HepG2 (cell line): Measurements from ENCODE around the gene FIZ1. TPM values are rescaled to one million over a fixed set of nuclear protein-coding genes. Genes with fewer than 3 reads are reported as not detected.

Experiments
- ATF1 ChIP-seq: IDR thresholded peaks from 2 replicates; pipeline ENCODE4 v1.6.1; 2016; ENCODE audit warnings: mild to moderate bottlenecking, control low read depth
- CREB1 ChIP-seq, 2 experiments: fragments of 450-650 bp in 1 of 2; IDR thresholded peaks; 2 replicates each; pipeline ENCODE4 v1.6.1; 2016 to 2017; ENCODE audit warnings: control low read depth in 1 of 2, mild to moderate bottlenecking in 1 of 2, missing compliant biosample characterization in 1 of 2, missing genetic modification characterization in 1 of 2
- FOSL2 ChIP-seq: sonication (generic); formaldehyde crosslinking; IDR thresholded peaks from 2 replicates; pipeline ENCODE4 v1.4.0; 2020; ENCODE audit warnings: missing genetic modification reagents
- HIVEP1 ChIP-seq: sonication (generic); formaldehyde crosslinking; IDR thresholded peaks from 2 replicates; pipeline ENCODE4 v1.4.0; 2020; ENCODE audit warnings: mild to moderate bottlenecking, missing genetic modification reagents
- HNF4A ChIP-seq: sonication (generic); formaldehyde crosslinking; IDR thresholded peaks from 2 replicates; pipeline ENCODE4 v1.4.0; 2020; ENCODE audit warnings: missing genetic modification reagents
- HOXA3 ChIP-seq: sonication (generic); formaldehyde crosslinking; IDR thresholded peaks from 2 replicates; pipeline ENCODE4 v1.5.0; 2020; ENCODE audit warnings: missing genetic modification reagents
- ISX ChIP-seq: sonication (generic); formaldehyde crosslinking; conservative IDR thresholded peaks from 2 replicates; pipeline ENCODE4 v1.5.0; 2020; ENCODE audit warnings: missing genetic modification reagents
- JARID2 ChIP-seq: sonication (generic); formaldehyde crosslinking; IDR thresholded peaks from 2 replicates; pipeline ENCODE4 v1.8.1; 2023; ENCODE audit warnings: missing genetic modification reagents, inconsistent platforms; ENCODE audit not compliant: insufficient replicate concordance
- KAT8 ChIP-seq: IDR thresholded peaks from 2 replicates; pipeline ENCODE4 v1.6.1; 2016; ENCODE audit warnings: missing genetic modification reagents, missing compliant biosample characterization
- RFX3 ChIP-seq: IDR thresholded peaks from 2 replicates; pipeline ENCODE4 v1.6.1; 2016; ENCODE audit warnings: missing biosample characterization, missing genetic modification reagents
- SRSF4 ChIP-seq: fragments of 200-400 bp; formaldehyde crosslinking; IDR thresholded peaks from one replicate; pipeline ENCODE4 v1.6.1; 2018; ENCODE audit warnings: mild to moderate bottlenecking, low read depth, low read length, moderate library complexity; ENCODE audit not compliant: poor library complexity, severe bottlenecking
- TMF1 ChIP-seq: sonication (generic); formaldehyde crosslinking; IDR thresholded peaks from 2 replicates; pipeline ENCODE4 v1.8.1; 2022; ENCODE audit warnings: low read depth, missing genetic modification reagents
- YY1 ChIP-seq: IDR thresholded peaks from 2 replicates; pipeline ENCODE4 v1.6.1; 2011; ENCODE audit warnings: low read length, low read depth, moderate library complexity, mild to moderate bottlenecking; ENCODE audit not compliant: insufficient read depth, insufficient replicate concordance
- ZNF451 ChIP-seq: sonication (generic); formaldehyde crosslinking; IDR thresholded peaks from 2 replicates; pipeline ENCODE4 v1.5.0; 2020; ENCODE audit warnings: mild to moderate bottlenecking, missing genetic modification reagents
- ZNF546 ChIP-seq: sonication (generic); formaldehyde crosslinking; conservative IDR thresholded peaks from 2 replicates; pipeline ENCODE4 v1.8.1; 2023; ENCODE audit warnings: mild to moderate bottlenecking, missing genetic modification reagents
- ZNF788 ChIP-seq: sonication (generic); formaldehyde crosslinking; IDR thresholded peaks from 2 replicates; pipeline ENCODE4 v1.5.0; 2020; ENCODE audit warnings: mild to moderate bottlenecking, missing genetic modification reagents, borderline replicate concordance
- polyA plus RNA-seq, 8 experiments: library from polyadenylated mRNA; depleted of rRNA in 3 of 8; stranded (reverse) in 7 of 8; unstranded in 1 of 8; fragments of >200 nt; fragmentation: Illumina TruSeq in 4 of 8; extraction: Trizol in 4 of 8; gene quantifications; 2 replicates each; pipeline versions ENCODE4 v1.2.1 to v1.2.3, GENCODE V29; 2011 to 2016; ENCODE audit warnings: low read depth in 4 of 8, missing spikeins in 1 of 8, mixed read lengths in 1 of 8; ENCODE audit not compliant: insufficient read depth in 1 of 8
- total RNA-seq, 5 experiments: library from RNA; depleted of rRNA; stranded (reverse); fragments of >200 nt; fragmentation: Illumina TruSeq; extraction: Trizol; gene quantifications; 2 replicates each; pipeline ENCODE4 v1.2.3, GENCODE V29; 2016; ENCODE audit warnings: low read depth in 1 of 5
- TF ChIP-seq, protein P1 (sequence below): sonication (generic); formaldehyde crosslinking; IDR thresholded peaks from 2 replicates; pipeline ENCODE4 v1.8.0; 2022; ENCODE audit warnings: mild to moderate bottlenecking, missing genetic modification reagents; ENCODE audit not compliant: insufficient replicate concordance
- TF ChIP-seq, protein P2 (sequence below): sonication (generic); formaldehyde crosslinking; IDR thresholded peaks from 2 replicates; pipeline ENCODE4 v1.4.0; 2020; ENCODE audit warnings: missing genetic modification reagents
- TF ChIP-seq, protein P3 (sequence below): sonication (generic); formaldehyde crosslinking; IDR thresholded peaks from 2 replicates; pipeline ENCODE4 v1.5.1; 2020; ENCODE audit warnings: mild to moderate bottlenecking, missing genetic modification reagents, borderline replicate concordance
- TF ChIP-seq, protein P4 (sequence below): sonication (generic); formaldehyde crosslinking; IDR thresholded peaks from 2 replicates; pipeline ENCODE4 v1.5.0; 2020; ENCODE audit warnings: missing genetic modification reagents, mild to moderate bottlenecking, borderline replicate concordance
- TF ChIP-seq, protein P5 (sequence below): sonication (generic); formaldehyde crosslinking; IDR thresholded peaks from 2 replicates; pipeline ENCODE4 v1.5.0; 2020; ENCODE audit warnings: mild to moderate bottlenecking, missing genetic modification reagents
- TF ChIP-seq, protein P6 (sequence below): sonication (generic); formaldehyde crosslinking; IDR thresholded peaks from 2 replicates; pipeline ENCODE4 v1.4.0; 2020; ENCODE audit warnings: mild to moderate bottlenecking, low read depth, missing genetic modification reagents

Gene FIZ1
- total and polyA plus RNA-seq, 2 of the 13 experiments (the other 11 are each of a cell fraction or from before 2014, with no cell fraction given), result 3.6 to 5.9 TPM

DNA sequence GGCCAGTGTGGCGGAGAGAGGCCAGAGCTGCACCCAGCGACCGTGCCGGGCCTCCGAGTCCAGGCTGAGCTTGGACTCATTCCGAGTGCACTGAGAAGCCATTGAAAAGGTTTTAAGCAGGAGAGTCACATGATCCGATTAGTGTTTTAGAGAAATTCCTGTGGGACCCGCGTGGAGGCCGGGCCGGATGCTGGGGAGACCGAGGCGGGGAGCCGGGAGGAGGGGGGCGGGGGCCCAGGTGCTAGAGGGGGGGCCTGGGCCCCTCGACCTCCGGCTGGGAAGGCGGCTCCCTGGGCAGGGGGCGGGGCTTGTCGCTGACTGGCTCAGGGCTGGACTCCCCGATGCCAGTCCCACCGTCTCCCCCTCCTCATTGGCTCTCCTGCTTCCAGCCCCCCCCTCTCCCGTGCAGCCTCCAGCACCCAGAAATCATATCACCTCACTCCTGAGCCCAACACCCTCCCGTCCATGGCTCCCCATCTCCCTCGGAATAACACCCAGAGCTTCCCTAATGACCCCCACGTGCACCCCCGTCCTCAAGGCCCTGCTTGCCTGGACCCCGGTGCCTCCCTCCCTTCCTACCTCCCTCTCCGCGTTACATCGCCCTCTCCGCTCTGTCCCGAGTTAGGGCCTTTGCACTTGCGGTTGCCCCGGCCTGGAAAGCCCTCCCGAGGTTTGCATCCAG, 13.5 kb downstream of the FIZ1 start (continued):
- TF ChIP-seq, protein P1, sequence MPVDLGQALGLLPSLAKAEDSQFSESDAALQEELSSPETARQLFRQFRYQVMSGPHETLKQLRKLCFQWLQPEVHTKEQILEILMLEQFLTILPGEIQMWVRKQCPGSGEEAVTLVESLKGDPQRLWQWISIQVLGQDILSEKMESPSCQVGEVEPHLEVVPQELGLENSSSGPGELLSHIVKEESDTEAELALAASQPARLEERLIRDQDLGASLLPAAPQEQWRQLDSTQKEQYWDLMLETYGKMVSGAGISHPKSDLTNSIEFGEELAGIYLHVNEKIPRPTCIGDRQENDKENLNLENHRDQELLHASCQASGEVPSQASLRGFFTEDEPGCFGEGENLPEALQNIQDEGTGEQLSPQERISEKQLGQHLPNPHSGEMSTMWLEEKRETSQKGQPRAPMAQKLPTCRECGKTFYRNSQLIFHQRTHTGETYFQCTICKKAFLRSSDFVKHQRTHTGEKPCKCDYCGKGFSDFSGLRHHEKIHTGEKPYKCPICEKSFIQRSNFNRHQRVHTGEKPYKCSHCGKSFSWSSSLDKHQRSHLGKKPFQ, result no peak
- TF ChIP-seq HNF4A (no peak), JARID2 (CRISPR knock-in tag) (no peak), ISX (no peak), FOSL2 (CRISPR knock-in tag) (no peak), ZNF788 (CRISPR knock-in tag) (peak; percentile 34; the same call in 1 of the 2 replicates), RFX3 (CRISPR knock-in tag) (no peak), CREB1 (IDR thresholded peaks at IDR 0.05) (no peak), CREB1 (CRISPR knock-in tag; IDR thresholded peaks at IDR 0.05) (no peak), TMF1 (no peak), HOXA3 (no peak; the same call in 1 of the 2 replicates), YY1 (peak; percentile 65), ATF1 (no peak), ZNF451 (CRISPR knock-in tag) (no peak), HIVEP1 (peak; percentile 37; the same call in 1 of the 2 replicates), SRSF4 (no peak), ZNF546 (0 out of 2 replicates have a peak, but pooled peaks have one; percentile 30), KAT8 (CRISPR knock-in tag) (0 out of 2 replicates have a peak, but pooled peaks have one; percentile 24)
- TF ChIP-seq, protein P2, sequence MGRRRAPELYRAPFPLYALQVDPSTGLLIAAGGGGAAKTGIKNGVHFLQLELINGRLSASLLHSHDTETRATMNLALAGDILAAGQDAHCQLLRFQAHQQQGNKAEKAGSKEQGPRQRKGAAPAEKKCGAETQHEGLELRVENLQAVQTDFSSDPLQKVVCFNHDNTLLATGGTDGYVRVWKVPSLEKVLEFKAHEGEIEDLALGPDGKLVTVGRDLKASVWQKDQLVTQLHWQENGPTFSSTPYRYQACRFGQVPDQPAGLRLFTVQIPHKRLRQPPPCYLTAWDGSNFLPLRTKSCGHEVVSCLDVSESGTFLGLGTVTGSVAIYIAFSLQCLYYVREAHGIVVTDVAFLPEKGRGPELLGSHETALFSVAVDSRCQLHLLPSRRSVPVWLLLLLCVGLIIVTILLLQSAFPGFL (CRISPR knock-in tag), result no peak
- TF ChIP-seq, protein P3, sequence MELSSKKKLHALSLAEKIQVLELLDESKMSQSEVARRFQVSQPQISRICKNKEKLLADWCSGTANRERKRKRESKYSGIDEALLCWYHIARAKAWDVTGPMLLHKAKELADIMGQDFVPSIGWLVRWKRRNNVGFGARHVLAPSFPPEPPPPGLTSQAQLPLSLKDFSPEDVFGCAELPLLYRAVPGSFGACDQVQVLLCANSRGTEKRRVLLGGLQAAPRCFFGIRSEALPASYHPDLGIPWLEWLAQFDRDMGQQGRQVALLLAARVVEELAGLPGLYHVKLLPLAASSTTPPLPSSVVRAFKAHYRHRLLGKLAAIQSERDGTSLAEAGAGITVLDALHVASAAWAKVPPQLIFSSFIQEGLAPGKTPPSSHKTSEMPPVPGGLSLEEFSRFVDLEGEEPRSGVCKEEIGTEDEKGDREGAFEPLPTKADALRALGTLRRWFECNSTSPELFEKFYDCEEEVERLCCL (CRISPR knock-in tag), result no peak
- TF ChIP-seq, protein P4, sequence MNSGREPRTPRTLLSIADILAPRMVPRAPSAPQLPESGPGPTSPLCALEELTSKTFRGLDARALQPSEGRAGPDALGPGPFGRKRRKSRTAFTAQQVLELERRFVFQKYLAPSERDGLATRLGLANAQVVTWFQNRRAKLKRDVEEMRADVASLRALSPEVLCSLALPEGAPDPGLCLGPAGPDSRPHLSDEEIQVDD (CRISPR knock-in tag), result no peak
- TF ChIP-seq, protein P5, sequence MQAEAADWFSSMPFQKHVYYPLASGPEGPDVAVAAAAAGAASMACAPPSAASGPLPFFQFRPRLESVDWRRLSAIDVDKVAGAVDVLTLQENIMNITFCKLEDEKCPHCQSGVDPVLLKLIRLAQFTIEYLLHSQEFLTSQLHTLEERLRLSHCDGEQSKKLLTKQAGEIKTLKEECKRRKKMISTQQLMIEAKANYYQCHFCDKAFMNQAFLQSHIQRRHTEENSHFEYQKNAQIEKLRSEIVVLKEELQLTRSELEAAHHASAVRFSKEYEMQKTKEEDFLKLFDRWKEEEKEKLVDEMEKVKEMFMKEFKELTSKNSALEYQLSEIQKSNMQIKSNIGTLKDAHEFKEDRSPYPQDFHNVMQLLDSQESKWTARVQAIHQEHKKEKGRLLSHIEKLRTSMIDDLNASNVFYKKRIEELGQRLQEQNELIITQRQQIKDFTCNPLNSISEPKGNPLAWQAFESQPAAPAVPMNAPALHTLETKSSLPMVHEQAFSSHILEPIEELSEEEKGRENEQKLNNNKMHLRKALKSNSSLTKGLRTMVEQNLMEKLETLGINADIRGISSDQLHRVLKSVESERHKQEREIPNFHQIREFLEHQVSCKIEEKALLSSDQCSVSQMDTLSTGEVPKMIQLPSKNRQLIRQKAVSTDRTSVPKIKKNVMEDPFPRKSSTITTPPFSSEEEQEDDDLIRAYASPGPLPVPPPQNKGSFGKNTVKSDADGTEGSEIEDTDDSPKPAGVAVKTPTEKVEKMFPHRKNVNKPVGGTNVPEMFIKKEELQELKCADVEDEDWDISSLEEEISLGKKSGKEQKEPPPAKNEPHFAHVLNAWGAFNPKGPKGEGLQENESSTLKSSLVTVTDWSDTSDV (CRISPR knock-in tag), result no peak
- TF ChIP-seq, protein P6, sequence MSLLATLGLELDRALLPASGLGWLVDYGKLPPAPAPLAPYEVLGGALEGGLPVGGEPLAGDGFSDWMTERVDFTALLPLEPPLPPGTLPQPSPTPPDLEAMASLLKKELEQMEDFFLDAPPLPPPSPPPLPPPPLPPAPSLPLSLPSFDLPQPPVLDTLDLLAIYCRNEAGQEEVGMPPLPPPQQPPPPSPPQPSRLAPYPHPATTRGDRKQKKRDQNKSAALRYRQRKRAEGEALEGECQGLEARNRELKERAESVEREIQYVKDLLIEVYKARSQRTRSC (CRISPR knock-in tag), result no peak
